DMS114 treated with DMSO at 0.1 percent for 48 hours (cell line): Measurements from ENCODE around the gene PPM1L.
"Not testable (repeated sequence)": the region's sequence is repeated elsewhere in the genome, so short reads cannot be mapped to it uniquely, and the experiment has no call there.

Experiments
- DNase-seq: peaks from one replicate; lab custom pipeline; 2025; ENCODE audit not compliant: unreplicated experiment; lab: John Stamatoyannopoulos, UW

The PPM1L gene

DNA sequence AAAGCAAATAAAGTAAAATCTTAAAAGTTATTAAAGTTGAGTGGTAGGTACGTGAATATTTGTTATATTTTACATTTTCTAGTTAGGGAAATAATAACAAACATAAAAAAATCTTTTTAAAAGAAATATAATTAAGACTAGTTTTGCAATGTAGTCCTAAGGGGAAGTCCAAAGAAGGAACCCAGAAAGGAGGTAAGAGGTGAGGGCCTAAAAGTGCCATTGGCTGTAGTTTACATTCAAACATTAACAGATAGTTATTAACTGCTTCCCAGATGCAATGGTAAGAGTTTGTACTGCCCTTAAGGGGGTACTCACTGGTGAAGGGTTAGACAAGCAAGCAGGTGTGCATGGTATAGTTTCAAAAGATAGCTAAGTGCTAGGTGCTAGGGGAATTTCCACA lies 269.9 kb downstream of the PPM1L start:
- DNase-seq, result no peak

DNA sequence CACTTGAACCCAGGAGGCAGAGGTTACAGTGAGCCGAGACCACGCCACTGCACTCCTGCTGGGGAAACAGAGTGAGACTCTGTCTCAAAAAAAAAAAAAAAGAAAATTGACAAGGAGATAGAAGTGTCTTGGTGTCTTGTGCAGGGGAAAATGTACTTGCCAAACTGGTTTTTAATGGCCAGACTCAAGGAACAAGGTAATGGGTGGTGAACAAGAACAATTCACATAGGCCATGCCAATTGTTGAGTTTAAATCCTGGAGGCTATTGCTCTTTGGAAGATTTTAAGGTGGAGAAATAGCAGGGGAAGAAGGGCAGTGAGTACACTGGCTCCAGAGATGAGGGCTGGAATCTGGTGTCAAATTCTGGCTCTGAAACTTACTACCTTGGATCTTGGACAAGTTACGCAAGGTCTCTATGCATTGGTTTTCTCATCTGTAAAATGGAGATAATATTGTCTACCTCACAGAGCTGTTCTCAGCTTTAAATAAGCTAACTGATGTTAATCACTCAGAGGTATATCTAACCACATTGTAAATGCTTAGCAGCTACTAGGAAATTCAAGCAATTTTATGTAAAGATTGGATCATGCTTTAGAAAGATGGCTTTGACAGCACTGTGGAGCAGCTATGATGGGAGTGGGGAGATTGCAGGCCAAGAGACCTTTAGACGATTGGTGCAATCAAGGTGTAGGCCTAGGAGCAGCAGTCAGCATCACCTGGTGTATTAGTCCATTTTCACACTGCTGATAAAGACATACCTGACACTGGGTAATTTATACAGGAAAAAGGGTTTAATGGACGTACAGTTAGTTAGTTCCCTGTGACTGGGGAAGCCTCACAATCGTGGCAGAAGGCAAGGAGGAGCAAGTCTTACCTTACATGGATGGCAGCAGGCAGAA lies 270.8 kb downstream of the PPM1L start:
- no peak for DNase-seq

DNA sequence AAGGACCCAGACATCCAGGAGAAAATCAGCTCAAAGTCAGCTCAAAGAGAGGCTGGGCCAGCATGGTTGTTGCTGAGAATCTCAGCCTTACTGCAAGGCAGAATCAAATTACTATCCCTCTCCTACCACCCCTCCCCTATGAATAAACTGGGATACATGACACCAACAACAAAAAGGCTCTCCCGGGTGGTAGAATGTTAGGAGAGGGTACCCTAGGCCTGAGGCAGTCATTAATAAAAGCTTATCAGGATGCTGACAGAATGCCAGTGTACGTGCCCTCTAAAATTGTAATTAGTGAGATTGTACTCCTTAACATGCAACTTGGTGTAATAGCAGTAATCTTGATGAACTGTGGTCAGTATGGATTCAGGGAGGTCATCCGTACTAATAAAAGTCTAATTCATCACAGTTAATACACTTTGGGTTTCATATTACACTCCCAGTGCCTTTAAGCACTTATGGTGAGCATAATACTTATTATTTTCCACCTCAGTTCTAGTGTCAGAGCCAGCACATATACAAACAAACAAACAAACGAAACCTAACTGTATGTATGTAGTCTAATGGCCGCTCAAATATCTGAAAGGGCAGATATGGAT lies 272.6 kb downstream of the PPM1L start:
- no peak for DNase-seq

DNA sequence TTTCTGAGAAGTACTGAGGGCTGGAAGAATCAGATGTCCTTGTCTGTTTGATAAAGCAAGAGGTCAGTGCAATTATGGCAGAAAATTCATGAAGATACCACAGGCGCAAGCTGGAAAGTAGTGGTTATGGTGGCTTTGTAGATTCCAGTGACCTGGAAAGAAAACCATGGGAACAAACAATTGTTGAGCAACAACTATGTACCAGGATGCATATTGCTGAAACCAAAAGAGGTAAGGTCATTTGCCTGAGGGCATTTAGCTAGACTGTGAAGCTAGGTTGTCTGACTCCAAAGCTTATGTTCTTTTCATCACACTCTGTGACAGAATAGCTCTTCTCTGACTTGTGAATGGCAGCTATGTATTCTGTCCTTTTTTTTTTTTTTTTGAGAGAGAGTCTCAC lies 275.1 kb downstream of the PPM1L start:
- no peak for DNase-seq

DNA sequence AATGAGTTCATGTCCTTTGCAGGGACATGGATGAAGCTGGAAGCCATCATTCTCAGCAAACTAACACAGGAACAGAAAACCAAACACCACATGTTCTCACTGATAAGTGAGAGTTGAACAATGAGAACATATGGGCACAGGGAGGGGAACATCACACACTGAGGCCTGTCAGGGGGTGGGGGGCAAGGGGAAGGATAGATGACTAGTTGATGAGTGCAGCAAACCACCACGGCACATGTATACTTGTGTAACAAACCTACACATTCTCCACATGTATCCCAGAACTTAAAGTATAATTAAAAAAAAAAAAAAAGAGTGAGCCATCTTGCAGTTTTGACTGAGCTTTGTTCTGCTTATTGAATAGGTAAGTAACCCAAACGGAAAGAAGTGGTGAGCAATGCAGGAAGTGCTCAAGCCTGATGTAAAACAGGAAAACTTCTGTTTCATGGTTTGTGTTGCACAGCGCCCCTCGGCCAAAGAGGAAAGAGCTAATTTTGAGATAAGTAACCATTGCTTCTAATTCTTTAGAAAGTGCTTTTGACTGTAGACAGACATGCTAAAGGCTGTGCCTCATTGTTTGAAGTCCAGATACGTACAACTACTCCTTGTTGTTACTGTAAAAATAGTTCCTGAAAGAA lies 279.0 kb downstream of the PPM1L start:
- DNase-seq, result not testable (repeated sequence)

DNA sequence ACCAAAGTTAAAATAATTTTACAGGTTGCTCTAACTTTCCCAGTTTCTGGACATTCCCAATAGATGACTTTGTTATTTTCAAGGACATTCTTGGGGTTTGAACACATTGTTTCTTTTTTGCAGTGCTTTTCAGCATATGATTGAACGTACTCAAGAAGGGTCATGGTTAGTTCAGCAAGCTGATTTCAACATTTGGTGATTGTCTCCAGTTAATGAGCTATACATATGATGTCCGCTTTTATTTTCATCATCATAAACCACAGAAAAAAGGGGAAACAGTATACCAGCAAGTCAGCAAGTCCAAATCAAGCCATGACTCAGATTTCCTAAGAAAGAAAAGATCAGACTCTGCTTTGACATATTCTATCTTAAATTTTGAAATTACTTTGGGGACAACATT lies 279.7 kb downstream of the PPM1L start:
- no peak for DNase-seq

DNA sequence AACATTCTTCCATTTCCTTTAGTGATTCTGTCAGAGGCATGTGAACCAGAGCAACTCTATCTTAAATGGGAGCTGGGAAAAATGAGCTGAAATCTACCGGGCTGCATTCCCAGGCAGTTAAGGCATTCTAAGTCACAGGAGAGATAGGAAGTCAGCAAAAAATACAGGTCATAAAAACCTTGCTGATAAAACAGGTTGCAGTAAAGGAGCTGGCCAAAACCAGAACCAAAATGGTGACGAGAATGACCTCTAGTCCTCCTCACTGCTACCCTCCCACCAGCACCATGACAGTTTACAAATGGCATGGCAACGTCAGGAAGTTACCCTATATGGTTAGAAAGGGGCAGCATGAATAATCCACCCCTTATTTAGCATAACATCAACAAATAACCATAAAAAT lies 282.7 kb downstream of the PPM1L start:
- no peak for DNase-seq

DNA sequence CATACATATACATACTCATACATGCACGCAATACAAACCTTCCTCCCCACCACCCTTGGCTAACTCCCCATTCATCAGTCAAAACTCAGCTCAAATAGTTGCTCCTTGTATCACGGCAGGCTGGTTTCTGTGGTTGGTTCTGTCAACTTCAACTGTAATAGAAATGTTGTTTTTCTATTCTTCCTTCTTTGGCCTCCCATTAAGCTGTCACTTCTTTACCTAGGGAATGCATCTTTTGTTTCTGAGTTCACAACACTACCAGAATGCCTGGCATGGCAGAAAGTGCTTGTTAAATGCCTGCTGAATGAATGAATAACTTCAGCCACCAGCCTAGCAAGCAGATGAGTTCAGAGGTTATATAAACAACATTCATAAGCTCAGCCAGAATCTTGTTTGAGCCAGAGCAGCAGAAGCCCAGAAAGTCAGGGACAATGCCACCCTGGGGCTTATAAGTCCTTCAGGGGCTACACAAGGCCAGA lies 286.0 kb downstream of the PPM1L start:
- no peak for DNase-seq

DNA sequence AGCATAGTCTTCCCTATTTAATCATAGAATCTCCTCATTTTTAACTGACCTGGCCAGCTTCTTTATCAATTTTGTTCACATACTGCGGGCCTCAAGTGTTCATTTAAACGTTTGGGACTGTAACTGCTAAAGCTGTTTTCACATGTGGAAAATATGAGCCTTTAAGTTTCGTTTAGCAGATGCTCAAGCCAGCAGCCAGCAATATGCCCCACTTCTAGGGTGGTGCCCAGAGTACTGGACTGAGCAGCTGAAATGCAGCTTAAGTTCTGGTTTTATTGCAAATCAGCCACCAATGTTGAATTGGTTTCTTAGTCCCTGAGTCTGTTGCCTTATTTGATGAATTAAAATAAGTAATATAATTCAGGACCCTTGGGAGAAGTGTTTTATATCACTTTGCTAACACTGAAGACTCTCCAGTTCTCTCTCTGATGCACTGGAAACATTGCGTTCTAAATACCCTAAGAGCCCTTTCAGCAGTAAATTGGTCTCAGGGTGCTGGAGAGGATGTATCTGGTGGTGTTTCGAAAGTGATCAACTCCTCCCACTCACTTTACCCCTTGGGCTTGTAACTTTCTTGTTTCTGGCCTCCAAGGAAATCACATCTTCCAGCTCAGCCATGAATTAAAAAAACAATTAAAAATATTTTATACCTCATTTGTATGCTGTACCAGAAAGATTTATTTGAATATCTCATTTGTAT lies 287.5 kb downstream of the PPM1L start:
- no peak for DNase-seq

DNA sequence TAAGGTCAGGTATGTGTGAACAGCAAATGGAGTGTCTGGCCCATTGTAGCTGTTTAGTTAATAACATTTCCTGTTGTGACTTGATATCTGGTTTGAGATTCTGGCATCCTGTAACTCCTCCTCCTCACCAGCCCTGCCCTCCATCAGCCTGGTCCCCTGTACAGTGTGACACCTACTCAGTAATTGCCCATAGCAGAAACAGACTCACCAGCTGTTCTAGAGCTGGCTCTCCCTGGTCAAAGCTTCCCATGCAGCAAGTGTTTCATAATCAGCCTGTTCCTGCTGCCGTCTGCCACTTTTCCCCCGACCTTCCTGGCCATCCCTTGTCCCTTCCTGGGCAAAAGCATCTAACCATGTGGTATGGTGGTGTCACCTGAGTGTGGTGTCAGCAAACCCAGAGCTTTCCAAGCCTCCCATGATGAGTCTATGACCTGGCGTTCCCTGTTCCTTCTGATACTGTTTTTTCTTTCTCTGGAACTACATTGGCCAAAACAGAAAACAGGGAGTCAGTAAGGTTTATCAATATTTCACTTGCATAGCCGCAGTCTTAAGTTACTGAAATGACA lies 293.7 kb downstream of the PPM1L start:
- DNase-seq, result no peak

DNA sequence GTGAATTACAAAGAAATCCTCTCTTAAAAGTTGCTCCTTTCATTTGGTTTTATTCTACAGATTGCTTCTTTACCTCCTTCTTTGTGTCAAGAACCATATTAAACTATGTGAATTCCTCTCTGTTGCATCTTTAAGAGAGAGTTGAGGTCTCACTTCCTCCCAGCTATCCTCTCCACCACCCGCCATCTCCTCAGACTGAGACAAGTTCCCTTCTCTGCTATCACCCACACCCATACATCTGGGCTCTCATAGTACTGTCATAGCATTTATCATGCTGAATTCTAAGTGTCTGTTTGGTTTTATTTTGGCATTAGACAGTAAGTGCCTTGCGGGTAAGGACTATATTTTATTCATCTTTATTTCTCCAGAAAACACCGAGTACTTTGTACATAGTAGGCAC lies 294.9 kb downstream of the PPM1L start:
- DNase-seq, result no peak

DNA sequence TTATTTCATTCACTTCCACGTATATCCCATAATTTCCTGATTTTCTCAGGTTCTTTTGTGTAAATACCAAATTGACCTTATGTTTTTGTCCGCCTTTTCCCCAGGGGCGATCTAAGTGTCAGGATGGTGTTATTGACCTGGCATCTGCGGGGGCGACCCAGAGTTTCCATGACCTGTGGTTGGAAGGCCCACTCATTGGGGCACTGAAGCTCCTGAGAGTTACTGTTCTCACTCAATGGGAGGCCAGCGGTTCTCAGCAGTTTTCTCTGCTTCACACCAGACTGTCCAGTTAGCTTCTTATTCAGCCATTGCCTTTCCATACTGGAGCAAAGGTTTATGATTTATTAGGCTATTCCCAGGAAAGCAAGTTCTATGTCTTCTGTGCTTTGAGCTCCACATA lies 295.8 kb downstream of the PPM1L start:
- no peak for DNase-seq

DNA sequence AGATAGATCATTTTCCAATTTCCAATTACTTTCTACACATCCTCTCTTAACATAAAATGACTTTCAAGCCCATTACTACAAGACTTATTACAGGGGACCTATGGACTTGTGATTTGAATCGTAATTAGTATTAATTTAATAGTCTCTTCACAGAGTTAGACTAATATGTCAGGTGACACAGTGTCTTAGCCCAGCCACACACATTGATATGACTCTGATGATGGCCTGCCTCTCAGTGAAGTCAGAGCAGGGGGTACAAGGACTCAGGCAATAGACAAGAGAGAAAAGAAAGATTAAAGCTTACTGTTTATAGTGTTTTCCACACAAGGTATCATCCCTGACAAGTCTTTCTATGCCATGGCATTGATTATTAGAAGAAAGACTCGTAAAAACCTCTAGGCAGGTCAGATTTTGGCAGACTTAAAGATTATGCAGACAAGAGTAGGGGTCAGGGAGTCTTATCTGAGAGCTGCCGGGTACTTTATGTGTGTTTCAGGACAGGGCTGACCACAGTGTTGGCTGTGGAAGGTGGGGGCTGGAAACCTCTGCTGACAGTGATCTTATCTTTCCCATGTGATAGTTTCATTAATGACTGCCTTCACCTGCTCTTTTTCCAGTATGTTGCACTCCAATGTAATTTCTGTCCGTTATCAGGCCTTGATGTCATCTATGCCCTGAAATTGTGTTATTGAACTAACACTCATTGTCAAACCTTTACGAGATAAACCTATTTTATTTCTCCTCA lies 299.0 kb downstream of the PPM1L start:
- no peak for DNase-seq

DNA sequence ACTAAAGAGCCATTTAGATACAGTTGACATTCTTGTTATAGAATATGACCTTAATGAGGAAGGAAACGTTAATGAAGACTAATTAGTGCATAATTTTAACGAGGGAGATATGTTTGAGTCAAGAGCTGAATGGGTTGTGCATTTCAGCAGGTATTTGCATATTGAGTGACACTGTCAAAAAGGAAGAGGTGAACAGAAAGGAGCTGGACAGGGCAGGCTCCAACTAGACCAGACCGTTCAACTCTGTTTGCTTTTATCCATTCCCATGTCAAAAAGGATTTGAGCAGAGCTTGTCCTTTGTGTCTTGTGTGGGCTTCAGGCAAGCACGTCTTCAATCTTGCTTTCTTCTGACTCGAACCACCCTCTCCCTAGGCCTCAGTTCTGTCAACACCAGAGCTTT lies 308.4 kb downstream of the PPM1L start:
- DNase-seq, result no peak

DNA sequence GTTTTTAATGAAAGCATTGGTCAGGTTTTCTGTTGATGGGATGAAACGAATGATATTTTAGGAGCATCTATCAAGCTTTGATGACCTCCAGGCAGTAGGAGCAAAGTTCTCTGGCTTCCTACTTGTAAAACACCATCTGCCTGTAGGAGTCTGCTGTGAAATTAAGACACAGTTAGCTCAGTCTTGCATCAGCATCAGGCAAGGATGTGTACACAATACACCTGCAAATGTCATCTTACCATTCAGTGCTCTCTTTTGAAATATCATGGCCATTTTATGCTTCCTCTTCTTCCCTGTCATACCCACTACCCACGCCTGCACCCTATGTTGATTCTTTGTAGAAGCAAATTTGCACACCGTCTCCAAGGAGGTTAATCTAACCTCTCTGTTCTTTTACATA lies 310.9 kb downstream of the PPM1L start:
- no peak for DNase-seq

DNA sequence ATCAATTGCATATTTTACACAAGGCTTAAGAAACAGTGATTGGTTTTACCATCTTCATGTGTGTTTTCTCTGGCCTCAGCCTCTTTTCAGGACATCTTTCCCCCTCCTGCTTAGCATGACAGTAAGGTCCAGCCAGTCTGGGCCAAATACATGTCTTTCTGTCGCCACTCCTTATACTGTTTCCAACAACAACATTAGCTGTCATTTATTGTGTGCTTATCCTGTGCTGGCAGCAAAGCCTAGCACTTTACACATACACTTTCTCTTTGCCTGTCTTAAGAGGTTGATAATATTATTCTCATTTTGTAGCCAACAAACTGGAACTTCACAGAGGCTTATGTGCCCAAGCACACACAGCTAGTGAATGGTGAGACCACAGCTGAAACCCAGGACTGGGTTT lies 311.3 kb downstream of the PPM1L start:
- DNase-seq, result no peak

DNA sequence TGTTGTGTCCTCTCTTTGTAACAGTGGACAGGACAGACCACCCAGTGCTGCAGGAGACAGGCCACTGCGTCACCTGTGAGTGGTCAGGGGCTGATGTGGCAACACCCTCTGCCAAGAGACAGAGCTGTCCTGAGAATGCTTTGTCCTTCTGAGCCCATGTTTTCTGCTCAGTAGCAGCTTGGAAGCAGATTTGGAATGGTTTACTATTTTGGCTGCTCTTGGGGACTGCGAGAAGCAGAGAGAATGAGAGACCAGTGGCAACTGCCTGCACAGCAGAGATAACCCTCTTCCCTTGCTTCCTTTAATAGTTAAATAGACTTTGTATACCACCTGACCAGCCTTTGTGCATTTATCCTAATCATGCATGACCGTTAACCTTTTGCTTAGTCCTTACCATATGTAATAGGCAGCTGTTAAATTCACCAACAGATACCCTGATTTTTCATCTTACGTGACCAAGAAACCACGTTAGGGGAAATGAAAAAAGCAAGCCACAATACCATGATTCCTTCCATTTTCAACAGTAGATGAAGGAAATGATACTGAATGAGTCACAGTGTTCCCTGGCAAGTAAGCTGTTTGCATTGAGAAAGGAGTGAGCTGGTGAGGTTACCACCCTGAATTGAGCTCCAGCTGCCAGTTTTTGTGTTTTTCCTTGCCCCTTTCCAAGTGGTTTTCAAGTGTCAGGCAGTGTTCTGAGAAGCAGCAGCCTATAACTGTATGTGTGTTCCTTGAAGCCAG lies 313.6 kb downstream of the PPM1L start:
- no peak for DNase-seq

DNA sequence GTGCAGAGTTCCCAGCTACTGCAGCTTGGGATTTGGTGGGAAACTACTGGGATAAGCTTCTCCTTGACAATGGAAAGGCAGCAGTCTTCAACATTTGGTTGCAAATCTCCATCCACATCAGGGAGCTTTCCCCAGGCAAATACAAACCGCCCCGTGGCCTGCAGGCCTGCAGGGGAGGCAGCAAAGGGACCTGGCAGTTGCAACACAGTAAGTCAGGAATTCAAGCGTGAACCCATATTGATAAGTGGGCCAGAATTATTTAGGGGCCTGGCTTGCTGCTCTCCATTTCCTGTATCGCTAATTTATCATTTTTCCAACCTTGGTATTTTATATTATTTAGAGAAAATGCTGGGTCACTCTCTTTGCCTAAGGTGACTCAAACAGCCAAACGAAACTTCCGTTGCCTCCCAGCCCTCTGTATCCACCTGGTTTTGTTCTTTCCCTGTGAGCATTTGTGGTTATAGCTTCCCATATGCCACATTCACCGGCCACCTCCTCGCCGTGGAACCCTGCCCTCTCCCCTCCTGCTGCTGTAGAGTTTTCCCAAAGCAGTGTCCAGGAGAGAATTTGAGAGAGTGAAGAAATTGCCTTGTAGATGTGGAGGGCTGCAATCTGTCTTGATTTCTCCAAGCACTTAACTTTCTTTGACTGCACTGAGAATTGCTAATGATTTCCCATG lies 314.4 kb downstream of the PPM1L start:
- no peak for DNase-seq

DNA sequence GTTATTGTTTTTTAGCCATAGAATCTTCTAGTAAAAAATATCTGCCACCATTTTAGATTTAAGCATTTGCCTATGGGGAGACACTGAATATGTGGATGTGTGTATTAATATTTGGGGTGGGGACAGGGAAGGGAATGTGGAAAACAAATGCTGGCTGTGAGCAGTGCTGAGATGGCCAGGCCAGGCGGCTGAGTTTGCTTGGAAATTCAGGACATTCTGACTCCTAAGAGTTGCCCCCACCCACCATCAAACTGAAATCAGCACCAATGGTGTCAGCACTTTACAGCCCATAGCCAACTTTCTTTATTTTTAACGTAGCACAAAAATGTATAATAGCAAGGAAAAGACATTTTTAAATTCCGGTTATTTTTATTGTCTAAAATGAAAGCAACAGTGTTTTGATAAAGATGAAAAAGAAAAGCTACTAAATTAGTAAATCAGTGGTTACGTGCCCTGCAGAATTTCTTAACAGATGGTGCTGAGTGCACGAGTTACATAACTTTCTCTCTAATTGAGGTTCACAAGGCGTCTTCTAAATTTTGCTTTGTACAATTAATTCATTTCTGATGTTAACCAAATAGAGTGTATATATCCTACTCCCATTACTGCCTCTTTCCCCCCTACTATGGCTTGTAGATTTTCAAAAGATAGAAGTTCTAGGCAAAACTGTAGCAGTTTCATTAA lies 315.1 kb downstream of the PPM1L start:
- no peak for DNase-seq
